NT2/D1 (cell line): ENCODE data around the gene TMEM51.

Experiments used
- DNase-seq: peaks from one replicate; pipeline ENCODE4 v3.0.0-alpha.2; 2011; ENCODE audit warnings: low read depth, low spot score
- H3K27me3 ChIP-seq: 2 replicates; pipeline ENCODE4 v1.6.0; 2011; ENCODE audit warnings: mild to moderate bottlenecking; ENCODE audit not compliant: insufficient read length, insufficient read depth
- H3K36me3 ChIP-seq: 2 replicates; pipeline ENCODE4 v1.6.1; 2011; ENCODE audit warnings: mild to moderate bottlenecking, low read length, mixed read lengths; ENCODE audit not compliant: insufficient read depth, insufficient read length
- H3K4me1 ChIP-seq: 2 replicates; pipeline ENCODE4 v1.5.1; 2011; ENCODE audit not compliant: insufficient read depth, insufficient read length
- H3K4me3 ChIP-seq: 2 replicates; pipeline ENCODE4 v1.5.1; 2011; ENCODE audit warnings: low read depth; ENCODE audit not compliant: insufficient read length
- H3K9ac ChIP-seq: 2 replicates; pipeline ENCODE4 v1.6.0; 2011; ENCODE audit warnings: low read depth; ENCODE audit not compliant: insufficient read length
- H3K9me3 ChIP-seq: 2 replicates; pipeline ENCODE4 v1.5.1; 2011; ENCODE audit warnings: mild to moderate bottlenecking, low read length; ENCODE audit not compliant: insufficient read depth
- SUZ12 ChIP-seq: IDR thresholded peaks from 2 replicates; pipeline ENCODE4 v1.6.1; 2011; ENCODE audit not compliant: insufficient read length, insufficient read depth; ENCODE audit errors: extremely low read depth
- YY1 ChIP-seq: IDR thresholded peaks from 2 replicates; pipeline ENCODE4 v1.6.1; 2011; ENCODE audit not compliant: insufficient read length, insufficient read depth
- ZNF274 ChIP-seq: IDR thresholded peaks from 2 replicates; pipeline ENCODE4 v1.6.1; 2011; ENCODE audit warnings: mild to moderate bottlenecking, low read depth, low read length

The TMEM51 gene

DNA sequence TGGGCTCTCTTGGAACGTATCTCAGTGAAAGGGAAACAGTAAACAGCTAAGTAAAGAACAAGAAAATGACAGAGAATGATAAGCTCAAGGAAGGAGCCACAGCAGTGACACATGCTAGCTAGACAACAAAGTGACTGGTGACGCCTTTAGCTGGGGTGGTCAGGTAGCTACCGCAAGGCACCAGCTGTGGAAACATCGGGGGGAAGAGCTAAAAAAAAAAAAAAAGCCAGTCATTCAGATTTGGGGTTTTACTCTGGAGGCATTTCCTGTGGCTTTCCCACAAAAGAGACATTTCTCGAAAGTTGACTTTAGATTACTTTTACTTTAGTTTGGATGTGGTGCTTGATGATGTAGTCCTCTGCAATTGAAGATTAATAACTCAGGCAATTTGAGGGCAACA lies 95.5 kb downstream of the TMEM51 start:
- TF ChIP-seq ZNF274: no peak
- no peak for TF ChIP-seq SUZ12
- TF ChIP-seq YY1: no peak
- Histone ChIP-seq H3K4me1 (peaks cover 3% of the 10 kb centered on the region), H3K36me3 (no peaks in the 10 kb centered on the region), H3K4me3 (no peak overlapping the region), H3K9ac (no peak overlapping the region), H3K9me3 (no peaks in the 10 kb centered on the region; the same call in 1 of the 2 replicates), H3K27me3 (no peaks in the 10 kb centered on the region)
- no peak for DNase-seq

DNA sequence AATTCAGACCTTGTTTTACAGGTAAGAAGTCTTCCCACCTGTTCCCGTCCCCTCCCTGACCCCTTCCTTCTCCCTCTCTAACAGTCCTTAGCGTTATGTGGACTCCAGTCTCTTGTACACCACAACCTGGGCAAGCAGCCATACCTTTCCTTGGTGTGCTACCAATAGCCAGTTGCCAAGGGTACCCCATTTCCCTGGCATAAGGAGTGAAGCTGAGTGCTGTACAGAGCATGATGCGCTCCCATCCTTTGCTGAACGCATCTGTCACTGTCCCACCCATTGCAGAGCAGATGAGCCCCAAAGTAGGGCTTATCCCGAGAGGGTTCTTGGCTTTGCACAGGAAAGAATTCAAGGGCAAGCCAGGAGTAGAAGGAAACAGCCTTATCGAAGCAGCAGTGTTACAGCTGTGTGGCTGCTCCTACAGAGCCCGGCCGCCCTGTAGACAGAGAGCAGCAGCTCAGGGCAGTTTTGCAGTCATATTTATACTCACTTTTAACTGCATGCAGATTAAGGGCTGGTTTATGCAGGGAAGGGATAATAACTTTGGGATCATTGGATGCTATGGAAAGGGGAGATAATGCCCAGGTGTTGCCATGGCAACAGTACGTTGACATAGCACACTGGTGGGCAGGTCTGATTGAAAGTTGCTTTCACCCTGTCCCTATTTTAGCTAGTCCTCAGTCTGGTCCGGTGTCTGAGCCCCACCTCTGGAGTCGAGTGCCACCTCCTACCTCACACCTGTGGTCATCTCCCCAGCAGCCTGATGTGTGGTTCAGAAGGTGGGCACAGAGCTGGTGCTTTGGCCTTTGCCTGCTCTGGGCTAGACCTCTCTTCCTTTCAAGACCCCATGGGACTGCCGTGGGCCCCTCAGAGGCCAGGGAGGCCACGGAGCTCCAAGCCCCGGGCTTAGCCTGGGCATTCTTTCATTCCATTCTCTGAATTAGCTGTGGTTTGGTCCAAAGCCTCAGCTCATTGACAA lies 98.6 kb downstream of the TMEM51 start:
- Histone ChIP-seq H3K4me1 (no peaks in the 10 kb centered on the region), H3K27me3 (no peaks in the 10 kb centered on the region), H3K36me3 (no peaks in the 10 kb centered on the region), H3K9me3 (no peaks in the 10 kb centered on the region; the same call in 1 of the 2 replicates), H3K4me3 (no peak overlapping the region), H3K9ac (no peak overlapping the region)
- DNase-seq: no peak
- no peak for TF ChIP-seq ZNF274
- TF ChIP-seq SUZ12: no peak
- TF ChIP-seq YY1: no peak

DNA sequence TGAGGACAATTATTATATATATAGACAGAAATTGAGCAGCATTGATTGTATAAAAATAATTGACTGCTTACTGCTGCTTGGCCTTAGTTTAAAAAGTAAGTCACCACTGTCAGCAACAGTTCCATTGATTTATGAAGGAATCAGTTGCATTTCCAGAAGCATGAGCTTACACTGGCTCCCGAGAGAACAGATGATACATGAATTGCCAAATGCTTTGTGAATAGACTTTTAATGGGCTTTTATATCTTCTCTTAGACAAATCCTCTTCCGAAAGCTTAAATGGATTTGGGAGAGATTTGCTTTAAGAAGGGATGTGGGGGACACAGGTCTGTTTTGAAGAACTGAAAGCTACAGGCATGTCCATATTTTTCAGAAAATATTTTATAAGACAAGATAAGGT lies 101.0 kb downstream of the TMEM51 start:
- no peaks in the 10 kb centered on the region for H3K27me3 ChIP-seq
- no peak overlapping the region for H3K4me3 ChIP-seq
- no peaks in the 10 kb centered on the region for H3K36me3 ChIP-seq
- H3K9me3 ChIP-seq: no peaks in the 10 kb centered on the region; the same call in 1 of the 2 replicates
- H3K4me1 ChIP-seq: no peaks in the 10 kb centered on the region
- no peak for TF ChIP-seq ZNF274
- TF ChIP-seq SUZ12: no peak
- no peak for TF ChIP-seq YY1
- DNase-seq: no peak
- no peak overlapping the region for H3K9ac ChIP-seq

DNA sequence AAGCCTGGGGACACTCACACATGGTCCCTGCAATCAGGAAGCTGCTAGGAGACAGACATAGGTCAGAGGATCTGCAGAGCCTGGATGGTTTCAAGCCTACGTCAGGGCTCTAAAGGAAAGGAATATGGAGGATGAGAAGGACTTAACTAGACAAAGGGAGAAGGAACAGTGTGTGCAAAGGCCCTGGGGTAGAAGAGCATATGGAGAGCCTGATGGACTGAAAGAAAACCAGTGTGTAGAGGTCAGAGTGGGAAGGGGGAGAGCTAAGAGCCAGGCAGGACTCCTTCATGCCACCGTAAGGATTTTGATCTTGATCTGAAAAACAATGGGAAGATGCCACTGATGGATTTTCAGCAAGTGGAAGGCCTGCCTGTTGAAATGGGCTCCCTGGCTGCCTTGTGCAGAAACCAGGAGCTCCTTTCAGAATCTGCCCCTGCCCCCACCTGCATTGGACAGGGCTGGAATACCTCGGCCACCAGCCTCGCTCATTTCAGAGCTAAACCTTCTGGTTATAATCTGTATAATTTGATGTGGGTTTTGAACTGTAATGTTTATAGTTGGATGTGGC lies 102.1 kb downstream of the TMEM51 start:
- H3K9ac ChIP-seq: no peak overlapping the region
- no peak for TF ChIP-seq SUZ12
- TF ChIP-seq YY1: no peak
- no peak for TF ChIP-seq ZNF274
- no peaks in the 10 kb centered on the region for H3K4me1 ChIP-seq
- DNase-seq: no peak
- H3K27me3 ChIP-seq: no peaks in the 10 kb centered on the region
- no peaks in the 10 kb centered on the region; the same call in 1 of the 2 replicates for H3K9me3 ChIP-seq
- no peaks in the 10 kb centered on the region for H3K36me3 ChIP-seq
- no peak overlapping the region for H3K4me3 ChIP-seq

DNA sequence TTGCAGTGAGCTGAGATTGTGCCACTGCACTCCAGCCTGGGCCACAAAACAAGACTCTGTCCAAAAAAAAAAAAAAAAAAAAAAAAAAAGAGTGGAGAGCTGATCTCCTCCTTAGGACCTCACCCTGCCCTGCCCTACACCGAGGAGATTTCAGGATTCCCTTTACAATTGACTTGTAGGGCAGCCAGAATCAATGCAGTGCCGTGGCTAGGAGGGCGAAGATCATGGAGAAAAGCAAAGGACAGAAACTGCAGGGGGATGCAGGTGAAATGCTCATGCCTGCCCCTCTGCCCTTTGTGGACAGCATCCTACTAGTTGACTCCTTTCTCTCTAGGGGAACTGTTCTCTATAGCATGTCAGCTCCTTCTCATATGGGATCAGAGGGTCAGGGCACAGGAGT lies 103.0 kb downstream of the TMEM51 start:
- no peaks in the 10 kb centered on the region for H3K36me3 ChIP-seq
- TF ChIP-seq ZNF274 (no peak), SUZ12 (no peak), YY1 (no peak)
- no peak overlapping the region for H3K4me3 ChIP-seq
- H3K9me3 ChIP-seq: no peaks in the 10 kb centered on the region; the same call in 1 of the 2 replicates
- H3K27me3 ChIP-seq: no peaks in the 10 kb centered on the region
- H3K4me1 ChIP-seq: no peaks in the 10 kb centered on the region
- DNase-seq: no peak
- no peak overlapping the region for H3K9ac ChIP-seq

DNA sequence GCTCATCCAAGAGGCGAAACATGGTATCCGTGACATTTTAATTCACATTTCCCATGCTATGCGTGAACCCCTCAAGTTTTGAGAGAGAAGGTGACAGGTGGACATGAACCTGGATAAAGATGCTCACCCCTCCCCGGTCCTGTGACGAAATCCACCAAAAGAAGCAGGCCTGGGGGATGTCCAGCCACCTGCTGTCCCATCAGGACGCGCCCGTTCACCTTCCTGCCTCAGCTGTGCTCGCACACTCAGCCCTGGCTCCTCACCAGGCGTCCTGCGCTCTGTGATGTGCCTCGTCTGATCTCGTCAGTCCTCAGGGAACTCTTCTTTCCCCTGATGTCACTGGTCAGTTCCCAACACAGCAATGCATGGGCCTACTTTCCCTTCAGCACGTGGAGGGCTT lies 103.8 kb downstream of the TMEM51 start:
- Histone ChIP-seq H3K9ac (no peak overlapping the region), H3K4me1 (no peaks in the 10 kb centered on the region)

More for the DNA sequence above, 103.8 kb downstream of the TMEM51 start:
- TF ChIP-seq SUZ12 (no peak), YY1 (no peak), ZNF274 (no peak)
- H3K36me3 ChIP-seq: no peaks in the 10 kb centered on the region
- H3K27me3 ChIP-seq: no peaks in the 10 kb centered on the region
- no peaks in the 10 kb centered on the region for H3K9me3 ChIP-seq
- DNase-seq: no peak
- no peak overlapping the region for H3K4me3 ChIP-seq
